Measurements from ENCODE around the gene ERN1.

Gene ERN1

DNA sequence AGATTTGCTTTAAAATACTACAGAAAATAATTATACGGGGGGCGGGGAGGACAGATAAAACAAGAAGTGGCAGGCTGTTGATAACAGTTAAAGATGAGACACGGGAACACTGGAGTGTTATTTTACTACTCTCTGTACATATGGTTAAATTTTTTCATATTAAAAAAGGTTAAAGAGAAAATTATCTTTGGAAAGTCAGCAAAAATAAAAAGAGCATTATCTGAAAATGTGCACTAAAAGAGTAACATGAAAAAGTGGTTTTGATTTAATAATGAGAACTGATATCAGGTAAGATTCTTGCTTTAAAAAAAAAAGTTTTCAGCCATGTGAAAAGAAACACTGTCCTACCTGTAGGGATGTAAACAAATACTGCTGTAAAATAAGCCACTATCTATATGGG lies 46.9 kb downstream of the ERN1 start:
- no peak for DNase-seq

DNA sequence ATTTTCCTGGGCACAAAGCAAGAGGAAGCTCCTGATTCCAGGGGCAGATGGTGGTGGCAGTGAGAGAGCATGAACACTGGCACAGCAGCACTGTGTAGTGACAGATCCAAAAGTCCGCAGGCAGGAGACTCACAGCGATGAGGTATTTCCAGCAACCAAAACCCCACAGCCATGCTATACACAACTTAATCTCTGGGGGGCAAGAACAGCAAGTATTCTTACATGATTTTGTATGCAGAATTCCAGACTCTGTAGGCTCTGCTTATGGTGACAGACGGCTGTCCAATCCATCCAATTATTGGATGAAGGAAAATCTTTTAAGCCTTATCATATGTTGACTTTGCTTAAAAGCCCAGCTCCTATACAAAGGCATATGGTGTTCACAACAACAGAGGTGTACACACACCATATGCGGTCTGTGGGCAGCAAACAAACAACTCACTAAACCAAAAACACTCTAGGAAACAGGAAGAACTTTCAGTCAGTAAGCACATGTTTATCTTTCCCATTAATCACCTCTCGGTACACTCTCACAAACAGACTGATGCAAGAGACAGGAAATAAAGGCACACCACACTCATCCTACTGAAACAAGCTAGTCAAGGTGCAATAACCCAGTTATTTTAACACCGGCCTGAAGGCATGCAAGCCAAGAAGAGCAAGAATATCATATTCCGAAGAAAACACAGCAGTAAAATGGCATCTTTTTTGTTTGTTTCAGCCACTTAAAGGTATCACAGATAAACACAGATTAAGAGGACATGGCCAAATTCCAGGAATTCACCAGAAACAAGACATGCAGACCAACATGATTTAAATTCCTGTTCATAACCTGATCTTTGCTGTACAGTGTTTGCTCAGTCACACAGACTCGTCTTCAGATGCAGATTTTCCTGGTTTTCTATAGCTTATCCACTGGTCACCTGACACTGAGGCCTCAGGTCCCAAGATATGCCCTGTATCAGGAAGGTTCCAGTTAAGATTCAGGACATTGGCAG lies 47.8 kb downstream of the ERN1 start:
- DNase-seq, result peak in 2 of 3 donors; percentile 59 to 61

DNA sequence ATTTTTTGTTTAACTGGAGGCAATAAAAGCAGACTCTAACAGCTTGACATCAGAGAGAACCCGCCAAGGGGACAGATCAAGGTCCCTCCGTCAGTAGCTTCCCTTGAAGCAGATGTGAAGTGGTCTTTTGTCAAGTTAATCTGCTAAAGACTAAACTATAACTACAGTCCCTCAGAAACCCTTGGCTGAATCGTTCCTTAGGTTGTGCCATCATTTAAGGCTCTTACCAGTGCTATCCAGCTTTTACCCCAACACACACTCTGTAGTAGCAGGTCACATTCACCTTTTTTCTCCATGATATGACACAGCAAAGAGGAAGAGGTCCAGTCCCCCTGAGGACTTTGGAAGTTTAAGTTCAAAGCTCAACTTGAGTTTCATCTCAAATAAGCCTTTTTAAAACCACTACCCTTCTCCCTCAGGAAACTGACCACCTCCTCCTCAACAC lies 49.7 kb downstream of the ERN1 start:
- DNase-seq, result no peak

- DNase-seq, result peak; percentile 92 to 95 (median 92)
These were observed 52.6 kb downstream of the ERN1 start for GRCh38 chr17:64077379-64077778.

- DNase-seq, result peak in 2 of 3 donors; percentile 60 to 81
These were observed 54.0 kb downstream of the ERN1 start for GRCh38 chr17:64075913-64076312.

DNA sequence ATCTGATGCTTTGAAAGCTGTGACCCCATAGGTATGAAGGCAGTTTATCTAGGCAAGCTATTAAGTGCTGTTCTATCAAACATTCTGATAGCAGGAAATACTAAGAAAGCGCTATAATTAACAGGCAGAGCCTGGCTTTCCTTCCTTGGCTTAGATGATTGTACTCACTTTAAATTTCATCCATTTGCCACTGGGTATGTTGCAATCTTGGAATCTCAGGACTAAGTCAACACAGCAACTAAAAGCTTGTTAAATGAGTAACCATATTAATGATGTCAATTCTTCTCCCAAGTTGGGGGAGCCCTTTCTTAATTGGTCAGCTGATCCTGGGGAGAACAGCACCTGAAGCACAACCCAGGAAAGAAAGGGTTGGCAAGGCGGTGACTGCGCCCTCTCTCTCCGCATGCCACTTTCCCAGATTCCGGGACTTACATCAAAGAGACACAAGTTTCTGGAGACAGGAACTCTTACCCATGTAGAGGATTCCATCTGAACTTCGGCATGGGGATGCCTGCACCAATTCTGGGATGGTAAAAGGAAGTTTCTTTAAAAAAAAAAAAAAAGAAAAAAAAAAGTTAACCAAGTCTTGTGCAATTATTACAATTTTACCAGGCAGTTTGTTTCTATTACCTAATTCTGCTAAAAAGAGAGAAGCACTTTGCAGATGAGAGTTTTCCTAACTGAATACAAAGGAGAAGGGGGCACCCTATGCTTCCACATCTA lies 55.1 kb downstream of the ERN1 start:
- DNase-seq, result peak; percentile 79 to 95 (median 92)

DNA sequence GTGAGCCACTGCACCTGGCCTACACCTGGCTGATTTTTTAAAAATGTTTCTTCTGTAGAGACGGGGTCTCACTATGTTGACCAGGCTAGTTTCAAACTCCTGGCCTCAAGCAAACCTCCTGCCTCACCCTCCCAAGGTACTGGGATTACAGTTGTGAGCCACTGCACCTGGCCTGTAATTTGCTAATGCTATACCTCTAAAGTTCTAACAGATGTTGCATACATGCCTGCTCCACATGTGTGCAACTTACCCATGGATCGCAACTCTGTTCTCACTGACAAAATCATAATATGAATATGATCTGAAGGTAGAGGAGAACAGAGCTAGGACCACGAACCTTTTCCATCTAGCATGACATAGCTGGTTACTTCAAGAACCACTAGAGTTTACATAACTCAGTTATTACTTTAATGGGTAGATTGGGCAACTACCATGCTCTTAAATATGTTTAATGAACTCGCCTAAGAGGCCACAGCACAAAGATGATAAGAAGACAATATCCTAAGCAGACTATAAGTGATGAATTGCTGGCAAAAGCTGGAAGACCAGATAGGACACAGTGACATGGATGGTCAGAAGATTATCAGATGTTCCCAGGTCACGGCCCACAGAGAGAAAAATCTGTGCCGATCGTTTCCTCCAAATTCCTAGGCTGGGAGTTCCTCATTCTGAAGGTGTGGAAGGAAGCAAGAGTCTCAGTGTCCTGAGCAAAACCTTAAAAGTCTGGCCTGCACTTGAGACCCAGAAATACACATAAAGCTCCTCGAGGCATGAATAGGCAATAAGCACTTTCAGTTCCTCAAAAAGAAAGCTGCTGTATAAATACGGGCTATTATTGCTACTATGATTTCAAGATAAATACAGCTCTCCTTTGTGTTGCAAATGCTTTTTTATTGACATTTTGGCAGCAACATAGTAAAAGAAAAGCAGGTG lies 55.9 kb downstream of the ERN1 start:
- DNase-seq, result peak; percentile 61 to 81 (median 75)

DNA sequence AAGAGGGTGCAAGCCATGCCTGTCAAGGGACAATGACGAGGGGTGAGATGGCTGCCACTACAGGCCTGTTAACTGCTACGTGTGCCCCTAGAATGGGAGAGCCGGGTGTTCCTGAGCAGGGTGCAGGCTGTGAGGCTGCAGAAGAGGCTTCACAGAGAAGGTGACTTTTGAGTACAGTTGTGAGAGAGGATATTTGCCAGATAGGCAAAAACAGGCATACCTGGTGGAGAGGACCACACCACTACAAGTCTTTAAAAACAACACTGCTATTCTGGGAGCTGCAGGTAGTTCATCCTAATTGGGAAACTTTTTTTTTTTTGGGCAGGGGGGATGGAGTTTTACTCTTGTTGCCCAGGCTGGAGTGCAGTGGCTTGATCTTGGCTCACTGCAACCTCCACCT lies 58.8 kb downstream of the ERN1 start:
- no peak for DNase-seq

- DNase-seq, result no peak
These were observed 59.7 kb downstream of the ERN1 start for GRCh38 chr17:64070213-64070612.

- no peak for DNase-seq
These were observed 60.8 kb downstream of the ERN1 start for GRCh38 chr17:64069143-64069542.

GRCh38 chr17:64067657-64068056 lies 62.3 kb downstream of the ERN1 start:
- DNase-seq, result peak; percentile 42 to 69 (median 69)

GRCh38 chr17:64066716-64067115 lies 63.2 kb downstream of the ERN1 start:
- DNase-seq, result no peak

DNA sequence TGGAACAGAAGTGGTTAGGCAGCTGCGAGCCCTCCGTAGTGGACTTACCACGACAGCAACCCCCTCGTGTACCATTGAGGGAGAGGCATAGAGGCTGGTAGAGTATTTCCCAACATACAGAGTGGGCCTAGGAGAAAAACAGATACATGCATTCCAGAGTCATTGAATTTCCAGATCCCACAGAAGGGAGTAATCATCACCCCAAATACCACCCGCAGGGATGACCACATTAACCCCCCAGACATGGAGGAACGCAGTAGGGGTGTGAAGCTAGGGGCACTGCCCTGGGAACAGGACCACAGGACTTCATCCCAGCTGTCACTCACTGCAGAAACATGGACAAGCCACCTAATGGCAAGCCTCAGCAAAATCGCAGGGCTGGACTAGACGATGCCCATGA lies 64.8 kb downstream of the ERN1 start:
- DNase-seq, result no peak

GRCh38 chr17:64064331-64064730 lies 65.6 kb downstream of the ERN1 start:
- DNase-seq, result no peak

GRCh38 chr17:64063766-64064224 lies 66.1 kb downstream of the ERN1 start:
- DNase-seq, result peak; percentile 31 to 41 (median 35)

- peak; percentile 44 to 62 (median 49) for DNase-seq
These were observed 66.9 kb downstream of the ERN1 start for GRCh38 chr17:64063088-64063487.

GRCh38 chr17:64061178-64061898 lies 68.6 kb downstream of the ERN1 start:
- peak; percentile 84 to 95 (median 94) for DNase-seq

- DNase-seq, result peak; percentile 55 to 71 (median 64)
These were observed 69.6 kb downstream of the ERN1 start for GRCh38 chr17:64060331-64060730.

- no peak for DNase-seq
These were observed 70.2 kb downstream of the ERN1 start for GRCh38 chr17:64059756-64060155.

DNA sequence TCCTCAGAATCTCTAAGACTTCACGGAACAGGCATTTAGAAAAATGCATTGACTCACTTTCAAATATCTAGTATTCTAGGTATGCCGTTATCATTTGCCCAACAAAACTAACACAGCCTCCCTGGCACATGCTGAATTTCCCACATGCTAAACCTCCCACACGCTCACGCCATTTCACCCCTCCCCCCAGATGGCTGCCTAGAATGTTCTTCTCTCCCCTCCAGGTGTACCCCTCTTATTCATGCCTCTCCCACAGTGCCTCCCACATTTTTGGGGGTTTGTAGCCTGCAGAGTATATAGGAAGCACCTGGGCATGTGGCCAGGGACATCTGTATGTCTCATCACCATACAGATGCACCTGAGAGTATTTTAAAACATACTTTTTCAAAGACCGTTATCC lies 71.3 kb downstream of the ERN1 start:
- DNase-seq, result no peak

GRCh38 chr17:64057701-64058263 lies 72.2 kb downstream of the ERN1 start:
- DNase-seq, result no peak
